ENCODE measurements around the gene DYNLT1.

DYNLT1 gene

GRCh38 chr6:158591134-158591809 lies 53.3 kb downstream of the DYNLT1 start:
- Histone ChIP-seq H3K27me3 (ENCODE audit: control insufficient read depth in 1 of 2, insufficient read depth in 2 of 2, low read length in 2 of 2) (no peaks in the 10 kb centered on the region), H3K4me3 (ENCODE audit: low read length in 2 of 2) (no peak overlapping the region), H3K36me3 (ENCODE audit: control insufficient read depth in 2 of 2, insufficient read depth in 2 of 2, low read length in 2 of 2) (peaks cover 18 to 39% of the 10 kb centered on the region in 2 donors), H3K4me1 (ENCODE audit: control insufficient read depth, insufficient read depth, low read length) (no peaks in the 10 kb centered on the region), H3K9ac (ENCODE audit: low read length in 2 of 2) (no peak overlapping the region), H3K9me3 (ENCODE audit: control insufficient read depth in 2 of 2, low read length in 2 of 2) (no peaks in the 10 kb centered on the region), H3K27ac (ENCODE audit: low read length) (no peak overlapping the region)

- H3K4me3 ChIP-seq (ENCODE audit: low read length in 2 of 2) = no peak overlapping the region
- H3K27me3 ChIP-seq (ENCODE audit: control insufficient read depth in 1 of 2, insufficient read depth in 2 of 2, low read length in 2 of 2) = no peaks in the 10 kb centered on the region
- H3K9me3 ChIP-seq (ENCODE audit: control insufficient read depth in 2 of 2, low read length in 2 of 2) = no peaks in the 10 kb centered on the region
- no peak overlapping the region for H3K27ac ChIP-seq (ENCODE audit: low read length)
- no peak overlapping the region for H3K9ac ChIP-seq (ENCODE audit: low read length in 2 of 2)
- no peaks in the 10 kb centered on the region for H3K4me1 ChIP-seq (ENCODE audit: control insufficient read depth, insufficient read depth, low read length)
- peaks cover 29 to 50% of the 10 kb centered on the region in 2 donors for H3K36me3 ChIP-seq (ENCODE audit: control insufficient read depth in 2 of 2, insufficient read depth in 2 of 2, low read length in 2 of 2)
These were observed 55.2 kb downstream of the DYNLT1 start for GRCh38 chr6:158589366-158589765.

GRCh38 chr6:158586652-158587051 lies 57.9 kb downstream of the DYNLT1 start:
- H3K27me3 ChIP-seq (ENCODE audit: control insufficient read depth in 1 of 2, insufficient read depth in 2 of 2, low read length in 2 of 2) = no peaks in the 10 kb centered on the region
- H3K4me1 ChIP-seq (ENCODE audit: control insufficient read depth, insufficient read depth, low read length) = no peaks in the 10 kb centered on the region
- H3K36me3 ChIP-seq (ENCODE audit: control insufficient read depth in 2 of 2, insufficient read depth in 2 of 2, low read length in 2 of 2) = peaks cover 29 to 44% of the 10 kb centered on the region in 2 donors
- H3K9me3 ChIP-seq (ENCODE audit: control insufficient read depth in 2 of 2, low read length in 2 of 2) = no peaks in the 10 kb centered on the region
- no peak overlapping the region for H3K27ac ChIP-seq (ENCODE audit: low read length)
- no peak overlapping the region for H3K4me3 ChIP-seq (ENCODE audit: low read length in 2 of 2)
- H3K9ac ChIP-seq (ENCODE audit: low read length in 2 of 2) = no peak overlapping the region

All from stomach smooth muscle (tissue), 2 donors.